ENCODE measurements around the gene UAP1L1. TPM values are rescaled to one million over a fixed set of nuclear protein-coding genes. Genes with fewer than 3 reads are reported as not detected.

The UAP1L1 gene
- total RNA-seq, 2 donors from 2014 or later = 9.0 to 13.0 TPM

- Histone ChIP-seq H3K27me3 (no peaks in the 10 kb centered on the region), H3K9ac (ENCODE audit: low read depth in 2 of 2, low read length in 2 of 2) (peak overlapping the region in 1 of 2 donors; percentile 2), H3K9me3 (no peaks in the 10 kb centered on the region), H3K4me1 (no peaks in the 10 kb centered on the region), H3K27ac (no peak overlapping the region), H3K4me3 (no peak overlapping the region), H3K36me3 (no peaks in the 10 kb centered on the region)
- DNase-seq = no peak
- intact Hi-C loops (cut with DNase I) = no loop called here
- TF ChIP-seq, protein P1, sequence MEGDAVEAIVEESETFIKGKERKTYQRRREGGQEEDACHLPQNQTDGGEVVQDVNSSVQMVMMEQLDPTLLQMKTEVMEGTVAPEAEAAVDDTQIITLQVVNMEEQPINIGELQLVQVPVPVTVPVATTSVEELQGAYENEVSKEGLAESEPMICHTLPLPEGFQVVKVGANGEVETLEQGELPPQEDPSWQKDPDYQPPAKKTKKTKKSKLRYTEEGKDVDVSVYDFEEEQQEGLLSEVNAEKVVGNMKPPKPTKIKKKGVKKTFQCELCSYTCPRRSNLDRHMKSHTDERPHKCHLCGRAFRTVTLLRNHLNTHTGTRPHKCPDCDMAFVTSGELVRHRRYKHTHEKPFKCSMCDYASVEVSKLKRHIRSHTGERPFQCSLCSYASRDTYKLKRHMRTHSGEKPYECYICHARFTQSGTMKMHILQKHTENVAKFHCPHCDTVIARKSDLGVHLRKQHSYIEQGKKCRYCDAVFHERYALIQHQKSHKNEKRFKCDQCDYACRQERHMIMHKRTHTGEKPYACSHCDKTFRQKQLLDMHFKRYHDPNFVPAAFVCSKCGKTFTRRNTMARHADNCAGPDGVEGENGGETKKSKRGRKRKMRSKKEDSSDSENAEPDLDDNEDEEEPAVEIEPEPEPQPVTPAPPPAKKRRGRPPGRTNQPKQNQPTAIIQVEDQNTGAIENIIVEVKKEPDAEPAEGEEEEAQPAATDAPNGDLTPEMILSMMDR (IDR thresholded peaks at IDR 0.05) = no peak
Observed at GRCh38 chr9:137096785-137097546, 19.6 kb downstream of the UAP1L1 start.

- DNase-seq = no peak
- Histone ChIP-seq H3K27me3 (no peaks in the 10 kb centered on the region), H3K9ac (ENCODE audit: low read depth in 2 of 2, low read length in 2 of 2) (no peak overlapping the region), H3K36me3 (no peaks in the 10 kb centered on the region), H3K27ac (no peak overlapping the region), H3K4me1 (no peaks in the 10 kb centered on the region), H3K4me3 (no peak overlapping the region), H3K9me3 (no peaks in the 10 kb centered on the region)
- TF ChIP-seq, protein P1 (IDR thresholded peaks at IDR 0.05) = no peak
- intact Hi-C loops (cut with DNase I) = no loop called here
Observed at GRCh38 chr9:137097761-137098462, 20.6 kb downstream of the UAP1L1 start.

- Histone ChIP-seq H3K9ac (ENCODE audit: low read depth in 2 of 2, low read length in 2 of 2) (no peak overlapping the region), H3K4me1 (no peaks in the 10 kb centered on the region), H3K4me3 (no peak overlapping the region), H3K36me3 (no peaks in the 10 kb centered on the region), H3K9me3 (no peaks in the 10 kb centered on the region), H3K27ac (no peak overlapping the region), H3K27me3 (no peaks in the 10 kb centered on the region)
- intact Hi-C loops (cut with DNase I) = no loop called here
- no peak for DNase-seq
- TF ChIP-seq, protein P1 (IDR thresholded peaks at IDR 0.05) = no peak
Observed at GRCh38 chr9:137099231-137099630, 21.9 kb downstream of the UAP1L1 start.

DNA sequence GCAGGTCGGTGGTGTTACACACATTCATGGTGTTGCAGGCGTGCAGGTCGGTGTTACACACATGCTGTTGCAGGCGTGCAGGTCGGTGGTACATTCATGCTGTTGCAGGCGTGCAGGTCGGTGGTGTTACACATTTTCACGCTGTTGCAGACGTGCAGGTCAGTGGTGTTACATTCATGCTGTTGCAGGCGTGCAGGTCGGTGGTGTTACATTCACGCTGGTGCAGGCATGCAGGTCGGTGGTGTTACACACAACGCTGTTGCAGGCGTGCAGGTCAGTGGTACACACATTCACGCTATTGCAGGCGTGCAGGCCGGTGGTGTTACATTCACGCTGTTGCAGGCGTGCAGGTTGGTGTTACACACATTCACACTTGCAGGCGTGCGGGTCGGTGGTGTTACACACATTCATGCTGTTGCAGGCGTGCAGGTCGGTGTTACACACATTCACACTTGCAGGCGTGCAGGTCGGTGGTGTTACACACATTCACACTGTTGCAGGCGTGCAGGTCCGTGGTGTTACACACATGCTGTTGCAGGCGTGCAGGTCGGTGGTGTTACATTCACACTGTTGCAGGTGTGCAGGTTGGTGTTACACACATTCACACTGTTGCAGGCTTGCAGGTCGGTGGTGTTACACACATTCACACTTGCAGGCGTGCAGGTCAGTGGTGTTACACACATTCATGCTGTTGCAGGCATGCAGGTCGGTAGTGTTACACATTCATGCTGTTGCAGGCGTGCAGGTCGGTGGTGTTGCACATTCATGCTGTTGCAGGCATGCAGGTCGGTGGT, 26.1 kb downstream of the UAP1L1 start:
- Histone ChIP-seq H3K9me3 (no peaks in the 10 kb centered on the region), H3K27ac (no peak overlapping the region), H3K27me3 (no peaks in the 10 kb centered on the region), H3K4me1 (no peaks in the 10 kb centered on the region), H3K36me3 (no peaks in the 10 kb centered on the region), H3K4me3 (no peak overlapping the region), H3K9ac (ENCODE audit: low read depth in 2 of 2, low read length in 2 of 2) (no peak overlapping the region)
- DNase-seq = no peak
- TF ChIP-seq, protein P1 (IDR thresholded peaks at IDR 0.05) = no peak
- intact Hi-C loops (cut with DNase I) = no loop called here

- intact Hi-C loops (cut with DNase I) = no loop called here
- Histone ChIP-seq H3K27me3 (no peaks in the 10 kb centered on the region), H3K4me3 (no peak overlapping the region), H3K9ac (ENCODE audit: low read depth in 2 of 2, low read length in 2 of 2) (no peak overlapping the region), H3K4me1 (no peaks in the 10 kb centered on the region), H3K27ac (no peak overlapping the region), H3K9me3 (no peaks in the 10 kb centered on the region), H3K36me3 (no peaks in the 10 kb centered on the region)
- TF ChIP-seq, protein P1 (IDR thresholded peaks at IDR 0.05) = no peak
- no peak for DNase-seq
Observed at GRCh38 chr9:137105814-137106661, 28.7 kb downstream of the UAP1L1 start.
